Upper lobe of left lung (tissue), 6 donors: ENCODE data around the gene ACBD6. TPM values are rescaled to one million over a fixed set of nuclear protein-coding genes. Genes with fewer than 3 reads are reported as not detected.
A peak's percentile ranks its signal among the peaks of the same experiment; 100 is the strongest.

Experiments
- ATAC-seq, 2 donors: fragments of 200-7000 bp; cut with Tn5 transposase; one replicate each; pipeline ENCODE4 v1.9.1; 2022; ENCODE audit warnings: mild to moderate bottlenecking in 2 of 2, moderate library complexity in 2 of 2; ENCODE audit not compliant: low FRiP score in 2 of 2
- DNase-seq, 2 donors: peaks; one replicate each; pipeline ENCODE4 v3.0.0-alpha.2; 2019 to 2020
- H3K27ac ChIP-seq, 4 donors: fragments of 200-600 bp; sonication (generic); one replicate each; pipeline ENCODE4 v1.5.1; 2016 to 2019
- H3K27me3 ChIP-seq, 4 donors: fragments of 200-600 bp; sonication (generic); one replicate each; pipeline ENCODE4 v1.5.1; 2017 to 2019
- H3K36me3 ChIP-seq, 4 donors: fragments of 200-600 bp; sonication (generic); one replicate each; pipeline ENCODE4 v1.5.1; 2016 to 2019
- H3K4me1 ChIP-seq, 4 donors: fragments of 200-600 bp; sonication (generic); one replicate each; pipeline ENCODE4 v1.5.1; 2018 to 2019
- H3K4me3 ChIP-seq, 4 donors: fragments of 200-600 bp; sonication (generic); one replicate each; pipeline ENCODE4 v1.5.1; 2017 to 2019; ENCODE audit warnings: mild to moderate bottlenecking in 2 of 4, moderate library complexity in 1 of 4
- H3K9me3 ChIP-seq, 4 donors: fragments of 200-600 bp; sonication (generic); one replicate each; pipeline ENCODE4 v1.5.1; 2018 to 2019
- CTCF ChIP-seq, 6 experiments: fragments of 450-650 bp in 4 of 6; fragments of 200-600 bp in 2 of 6; sonication (generic) in 2 of 6; IDR thresholded peaks; one replicate each; pipeline ENCODE4 v1.5.1; 2016 to 2019; ENCODE audit warnings: antibody characterized with exemption in 6 of 6
- EP300 ChIP-seq, 4 donors: sonication (generic); formaldehyde crosslinking; IDR thresholded peaks; one replicate each; pipeline ENCODE4 v1.5.1; 2017; ENCODE audit warnings: antibody characterized with exemption in 4 of 4, control low read depth in 2 of 4
- POLR2A ChIP-seq, 4 donors: fragments of 450-650 bp; IDR thresholded peaks; one replicate each; pipeline ENCODE4 v1.5.1; 2016 to 2017; ENCODE audit warnings: antibody characterized with exemption in 4 of 4, mild to moderate bottlenecking in 2 of 4
- POLR2AphosphoS5 ChIP-seq, 2 donors: sonication (generic); formaldehyde crosslinking; IDR thresholded peaks; one replicate each; pipeline ENCODE4 v1.5.1; 2017; ENCODE audit warnings: antibody characterized with exemption in 2 of 2
- WGBS, 2 donors: methylation state at CpG; one replicate each; pipeline ENCODE4 v1.1.5; 2017 to 2018; 5-methylcytosine and 5-hydroxymethylcytosine counted together
- total RNA-seq, 6 donors: library from RNA; depleted of rRNA in 4 of 6; stranded (reverse); fragments of >200 nt in 4 of 6; gene quantifications; one replicate each; pipeline versions ENCODE4 v1.1.0 to v1.2.1, GENCODE V29; 2016 to 2021
- donor health status: DM: no; HTN: no; CAD: no; lungs with moderate emphysema.
- donor health status: DM: no; HTN: yes; CAD: no; lungs with severe emphysema.

ACBD6 gene
- total RNA-seq, 6 donors from 2014 or later, result 24.9 to 72.3 (median 51.5) TPM

GRCh38 chr1:180503280-180503862 is 994 bp upstream of the ACBD6 start:
- Histone ChIP-seq H3K27ac (peak overlapping the region; percentile 90 to 95 (median 92)), H3K27me3 (no peaks in the 10 kb centered on the region), H3K36me3 (no peaks in the 10 kb centered on the region), H3K9me3 (no peaks in the 10 kb centered on the region), H3K4me1 (peaks cover 13 to 26% (median 17%) of the 10 kb centered on the region in 4 donors), H3K4me3 (peak overlapping the region; percentile 56 to 91 (median 80))
- DNase-seq (no peak), ATAC-seq (peak in 1 of 2 donors; percentile 11)
- 17 to 19% methylated on average over 8 of the region's 8 CpGs for WGBS, 2 donors
- no peak for TF ChIP-seq CTCF (IDR thresholded peaks at IDR 0.05)
- no peak for TF ChIP-seq EP300 (IDR thresholded peaks at IDR 0.05)
- no peak for TF ChIP-seq POLR2AphosphoS5 (IDR thresholded peaks at IDR 0.05)
- TF ChIP-seq POLR2A (IDR thresholded peaks at IDR 0.05), result no peak

- Histone ChIP-seq H3K27ac (peak overlapping the region; percentile 90 to 95 (median 92)), H3K9me3 (no peaks in the 10 kb centered on the region), H3K36me3 (no peaks in the 10 kb centered on the region), H3K4me3 (peak overlapping the region; percentile 47 to 91 (median 80)), H3K27me3 (no peaks in the 10 kb centered on the region), H3K4me1 (peaks cover 13 to 26% (median 17%) of the 10 kb centered on the region in 4 donors)
- WGBS, 2 donors, result 1% methylated on average over 6 to 18 of the region's 18 CpGs
- peak in 1 of 2 donors; percentile 73 for DNase-seq
- TF ChIP-seq CTCF (IDR thresholded peaks at IDR 0.05) (peak in 1 of 6 experiments; percentile 1), POLR2A (IDR thresholded peaks at IDR 0.05) (no peak)
- ATAC-seq, result peak in 1 of 2 donors; percentile 83
Measured at GRCh38 chr1:180501865-180502360, 464 bp downstream of the ACBD6 start.

- Histone ChIP-seq H3K9me3 (no peaks in the 10 kb centered on the region), H3K36me3 (no peaks in the 10 kb centered on the region), H3K4me3 (peak overlapping the region in 1 of 4 donors; percentile 85), H3K27ac (no peak overlapping the region), H3K27me3 (no peaks in the 10 kb centered on the region), H3K4me1 (peaks cover 13 to 26% (median 17%) of the 10 kb centered on the region in 4 donors)
- WGBS, 2 donors, result 81 to 85% methylated on average over 2 of the region's 2 CpGs
- ATAC-seq (no peak), DNase-seq (no peak)
- no peak for TF ChIP-seq CTCF (IDR thresholded peaks at IDR 0.05)
- no peak for TF ChIP-seq EP300 (IDR thresholded peaks at IDR 0.05)
- TF ChIP-seq POLR2AphosphoS5 (IDR thresholded peaks at IDR 0.05), result no peak
- TF ChIP-seq POLR2A (IDR thresholded peaks at IDR 0.05), result no peak
Measured at GRCh38 chr1:180500689-180501088, 1.7 kb downstream of the ACBD6 start.

- H3K27me3 ChIP-seq, result no peaks in the 10 kb centered on the region
- no peak for TF ChIP-seq POLR2A (IDR thresholded peaks at IDR 0.05)
- no peak for TF ChIP-seq EP300 (IDR thresholded peaks at IDR 0.05)
- TF ChIP-seq POLR2AphosphoS5 (IDR thresholded peaks at IDR 0.05), result no peak
- no peak for TF ChIP-seq CTCF (IDR thresholded peaks at IDR 0.05)
- WGBS, 2 donors, result 86 to 95% methylated on average over 4 of the region's 4 CpGs
Measured at GRCh38 chr1:180498594-180498993, 3.8 kb downstream of the ACBD6 start.

GRCh38 chr1:180497826-180498225 is 4.6 kb downstream of the ACBD6 start:
- Histone ChIP-seq H3K4me3 (no peak overlapping the region), H3K36me3 (peaks cover 0 to 5% (median 2%) of the 10 kb centered on the region in 4 donors), H3K4me1 (peaks cover 12 to 22% (median 13%) of the 10 kb centered on the region in 4 donors), H3K9me3 (no peaks in the 10 kb centered on the region), H3K27ac (no peak overlapping the region), H3K27me3 (no peaks in the 10 kb centered on the region)
- TF ChIP-seq POLR2AphosphoS5 (IDR thresholded peaks at IDR 0.05) (no peak), CTCF (IDR thresholded peaks at IDR 0.05) (no peak), EP300 (IDR thresholded peaks at IDR 0.05) (no peak), POLR2A (IDR thresholded peaks at IDR 0.05) (no peak)
- DNase-seq, result no peak
- WGBS, 2 donors, result 78 to 88% methylated on average over 3 of the region's 3 CpGs
- ATAC-seq, result no peak

More at GRCh38 chr1:180498594-180498993, 3.8 kb downstream of the ACBD6 start:
- Histone ChIP-seq H3K9me3 (no peaks in the 10 kb centered on the region), H3K4me3 (no peak overlapping the region), H3K36me3 (peaks cover 0 to 4% (median under 1%) of the 10 kb centered on the region in 4 donors), H3K4me1 (peaks cover 13 to 26% (median 16%) of the 10 kb centered on the region in 4 donors), H3K27ac (no peak overlapping the region)
- DNase-seq, result no peak
- no peak for ATAC-seq
